Right atrium auricular region (tissue), 2 donors: ENCODE results near the gene MTURN. TPM values are rescaled to one million over a fixed set of nuclear protein-coding genes. Genes with fewer than 3 reads are reported as not detected.
A peak's percentile ranks its signal among the peaks of the same experiment; 100 is the strongest.

Experiments used
- DNase-seq: peaks from one replicate; pipeline ENCODE4 v3.0.0-alpha.2; 2019; ENCODE audit warnings: low spot score
- H3K27ac ChIP-seq, 2 donors: fragments of 200-600 bp; sonication (generic); 1 replicate in 1 of 2; 2 replicates in 1 of 2; pipeline ENCODE4 v1.5.1; 2016 to 2019
- H3K27me3 ChIP-seq, 2 donors: fragments of 200-600 bp; sonication (generic); one replicate each; pipeline versions ENCODE4 v1.5.1 to v1.6.0; 2017 to 2019
- H3K36me3 ChIP-seq: fragments of 200-600 bp; sonication (generic); one replicate; pipeline ENCODE4 v1.5.1; 2016
- H3K4me1 ChIP-seq, 2 donors: fragments of 200-600 bp; sonication (generic); one replicate each; pipeline versions ENCODE4 v1.5.1 to v1.6.0; 2017 to 2019
- H3K4me3 ChIP-seq, 2 donors: fragments of 200-600 bp; sonication (generic); 1 replicate in 1 of 2; 2 replicates in 1 of 2; pipeline ENCODE4 v1.5.1; 2017 to 2019; ENCODE audit warnings: mild to moderate bottlenecking in 1 of 2, moderate library complexity in 1 of 2
- H3K9me3 ChIP-seq, 2 donors: fragments of 200-600 bp; sonication (generic); one replicate each; pipeline ENCODE4 v1.5.1; 2019
- total RNA-seq, 2 donors: library from RNA; depleted of rRNA; stranded (reverse); fragments of >200 nt; gene quantifications; one replicate each; pipeline ENCODE4 v1.1.0, GENCODE V29; 2016
- TF ChIP-seq, protein P1 (sequence below), 2 donors: fragments of 200-600 bp; sonication (generic); IDR thresholded peaks; one replicate each; pipeline ENCODE4 v1.5.1; 2019; ENCODE audit warnings: antibody characterized with exemption in 2 of 2

The MTURN gene
- total RNA-seq, 2 donors from 2014 or later: 17.4 to 65.4 TPM

- H3K4me1 ChIP-seq: peaks cover 0 to 43% of the 10 kb centered on the region in 2 donors
- TF ChIP-seq, protein P1, sequence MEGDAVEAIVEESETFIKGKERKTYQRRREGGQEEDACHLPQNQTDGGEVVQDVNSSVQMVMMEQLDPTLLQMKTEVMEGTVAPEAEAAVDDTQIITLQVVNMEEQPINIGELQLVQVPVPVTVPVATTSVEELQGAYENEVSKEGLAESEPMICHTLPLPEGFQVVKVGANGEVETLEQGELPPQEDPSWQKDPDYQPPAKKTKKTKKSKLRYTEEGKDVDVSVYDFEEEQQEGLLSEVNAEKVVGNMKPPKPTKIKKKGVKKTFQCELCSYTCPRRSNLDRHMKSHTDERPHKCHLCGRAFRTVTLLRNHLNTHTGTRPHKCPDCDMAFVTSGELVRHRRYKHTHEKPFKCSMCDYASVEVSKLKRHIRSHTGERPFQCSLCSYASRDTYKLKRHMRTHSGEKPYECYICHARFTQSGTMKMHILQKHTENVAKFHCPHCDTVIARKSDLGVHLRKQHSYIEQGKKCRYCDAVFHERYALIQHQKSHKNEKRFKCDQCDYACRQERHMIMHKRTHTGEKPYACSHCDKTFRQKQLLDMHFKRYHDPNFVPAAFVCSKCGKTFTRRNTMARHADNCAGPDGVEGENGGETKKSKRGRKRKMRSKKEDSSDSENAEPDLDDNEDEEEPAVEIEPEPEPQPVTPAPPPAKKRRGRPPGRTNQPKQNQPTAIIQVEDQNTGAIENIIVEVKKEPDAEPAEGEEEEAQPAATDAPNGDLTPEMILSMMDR (IDR thresholded peaks at IDR 0.05): no peak
- no peaks in the 10 kb centered on the region for H3K36me3 ChIP-seq
- peak overlapping the region in 1 of 2 donors; percentile 21 for H3K27ac ChIP-seq
- no peaks in the 10 kb centered on the region for H3K27me3 ChIP-seq
- H3K4me3 ChIP-seq: no peak overlapping the region
- DNase-seq: no peak
- H3K9me3 ChIP-seq: no peaks in the 10 kb centered on the region
Observed at GRCh38 chr7:30139836-30140384, 5.1 kb downstream of the MTURN start.

DNA sequence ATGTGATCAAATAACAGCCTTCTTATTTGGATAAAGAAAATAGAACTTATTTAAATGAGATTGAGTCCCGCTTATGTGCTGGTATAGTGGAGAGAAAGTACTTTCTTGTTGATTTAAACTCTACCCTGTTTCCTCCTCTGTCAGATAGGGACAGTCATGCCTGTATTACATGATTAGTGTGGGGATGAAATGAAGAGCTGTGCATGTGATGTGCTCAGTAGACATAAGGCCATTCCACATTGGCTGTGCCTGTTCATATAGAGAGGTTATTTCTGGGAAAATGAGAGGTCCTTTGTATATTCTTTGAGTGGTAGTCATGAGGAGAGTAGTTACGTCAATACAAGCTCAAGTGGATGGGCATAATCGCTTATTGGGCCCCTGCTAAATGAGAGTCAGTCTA lies 5.7 kb downstream of the MTURN start:
- Histone ChIP-seq H3K9me3 (no peaks in the 10 kb centered on the region), H3K27ac (no peak overlapping the region), H3K27me3 (no peaks in the 10 kb centered on the region), H3K4me1 (peaks cover 0 to 43% of the 10 kb centered on the region in 2 donors), H3K36me3 (no peaks in the 10 kb centered on the region), H3K4me3 (no peak overlapping the region)
- TF ChIP-seq, protein P1 (IDR thresholded peaks at IDR 0.05): no peak
- DNase-seq: no peak

DNA sequence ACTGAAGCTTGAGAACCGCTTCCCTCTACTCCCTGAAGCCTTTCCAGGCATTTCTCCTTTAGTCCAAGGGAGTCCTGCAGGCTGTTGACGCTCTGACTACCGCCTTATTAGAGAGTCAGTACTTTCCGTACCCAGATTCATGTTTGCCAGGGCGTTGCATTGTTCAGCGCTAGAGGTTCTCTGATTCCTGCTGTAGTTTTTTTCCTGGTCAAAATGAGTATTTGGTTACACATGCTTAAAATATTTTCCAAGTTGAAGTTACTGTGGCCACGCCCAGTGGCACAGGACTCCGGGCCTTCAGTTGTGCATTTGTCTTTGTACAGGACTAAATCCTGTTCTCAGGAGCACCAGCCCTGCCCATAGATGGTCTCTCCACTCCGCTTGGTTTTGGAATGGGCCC lies 7.9 kb downstream of the MTURN start:
- TF ChIP-seq, protein P1 (IDR thresholded peaks at IDR 0.05): no peak
- Histone ChIP-seq H3K4me1 (peaks cover 0 to 50% of the 10 kb centered on the region in 2 donors), H3K4me3 (no peak overlapping the region), H3K36me3 (no peaks in the 10 kb centered on the region), H3K27me3 (no peaks in the 10 kb centered on the region), H3K9me3 (no peaks in the 10 kb centered on the region), H3K27ac (peak overlapping the region; percentile 50 to 65)
- DNase-seq: peak; percentile 85

GRCh38 chr7:30143748-30144251 lies 9.0 kb downstream of the MTURN start:
- Histone ChIP-seq H3K36me3 (no peaks in the 10 kb centered on the region), H3K27me3 (no peaks in the 10 kb centered on the region), H3K9me3 (no peaks in the 10 kb centered on the region), H3K4me3 (no peak overlapping the region), H3K27ac (peak overlapping the region in 1 of 2 donors; percentile 44), H3K4me1 (peaks cover 0 to 50% of the 10 kb centered on the region in 2 donors)
- no peak for DNase-seq
- TF ChIP-seq, protein P1 (IDR thresholded peaks at IDR 0.05): no peak

DNA sequence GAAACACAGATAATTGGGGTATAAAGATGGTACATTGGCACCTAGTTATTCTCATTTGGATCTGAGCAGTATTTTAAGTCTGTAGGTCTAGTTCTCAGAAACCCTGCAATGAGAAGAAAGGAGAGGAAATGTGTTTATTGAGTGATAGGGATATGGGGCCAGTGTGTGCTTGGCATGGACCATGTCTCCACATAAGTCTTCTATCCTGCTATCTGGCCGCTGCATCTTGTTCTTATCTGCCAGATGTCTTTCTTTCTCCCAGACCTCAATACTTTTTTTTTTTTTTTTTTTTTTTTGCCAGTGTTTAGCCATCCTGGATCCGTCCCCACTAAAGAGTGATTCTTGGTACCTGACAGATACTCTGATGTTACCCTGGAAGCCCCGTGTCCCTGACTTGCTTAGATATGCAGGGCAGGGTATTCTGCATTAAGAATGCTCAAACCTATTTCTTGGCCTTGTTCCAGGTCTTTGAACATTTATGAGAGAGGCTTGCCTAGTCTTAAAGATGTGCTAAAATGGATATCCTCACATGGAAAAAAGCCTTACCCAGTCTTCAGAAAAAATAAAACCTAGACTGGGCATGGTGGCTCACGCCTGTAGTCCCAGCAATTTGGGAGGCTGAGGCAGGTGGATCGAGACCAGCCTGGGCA lies 10.0 kb downstream of the MTURN start:
- peaks cover 0 to 45% of the 10 kb centered on the region in 2 donors for H3K4me1 ChIP-seq

More for the DNA sequence above, 10.0 kb downstream of the MTURN start:
- TF ChIP-seq, protein P1 (IDR thresholded peaks at IDR 0.05): no peak
- Histone ChIP-seq H3K27me3 (no peaks in the 10 kb centered on the region), H3K9me3 (no peaks in the 10 kb centered on the region), H3K36me3 (no peaks in the 10 kb centered on the region), H3K4me3 (no peak overlapping the region), H3K27ac (no peak overlapping the region)
- DNase-seq: no peak
